H9 (cell line): Measurements from ENCODE around the gene DOC2A. TPM values are rescaled to one million over a fixed set of nuclear protein-coding genes. Genes with fewer than 3 reads are reported as not detected.
"Not testable (repeated sequence)": the region's sequence is repeated elsewhere in the genome, so short reads cannot be mapped to it uniquely, and the experiment has no call there.

Source experiments
- DNase-seq: peaks from one replicate; pipeline ENCODE4 v3.0.0-alpha.2; 2017
- H2AFZ ChIP-seq: one replicate; pipeline ENCODE4 v1.6.1; 2013; ENCODE audit warnings: mild to moderate bottlenecking, low read length, control low read depth, moderate library complexity
- H2AK5ac ChIP-seq: 2 replicates; pipeline ENCODE4 v1.6.1; 2013; ENCODE audit warnings: low read length, control low read depth, mixed read lengths; ENCODE audit not compliant: insufficient read length
- H2BK120ac ChIP-seq: one replicate; pipeline ENCODE4 v1.6.1; 2013; ENCODE audit warnings: low read depth, mild to moderate bottlenecking, low read length, control low read depth, inconsistent platforms; ENCODE audit not compliant: poor library complexity, severe bottlenecking
- H2BK12ac ChIP-seq: 2 replicates; pipeline ENCODE4 v1.6.1; 2013; ENCODE audit warnings: low read length, control low read depth, mixed read lengths, low read depth; ENCODE audit not compliant: insufficient read length
- H2BK15ac ChIP-seq: 2 replicates; pipeline ENCODE4 v1.6.1; 2013; ENCODE audit warnings: low read depth, low read length, control low read depth
- H2BK20ac ChIP-seq: one replicate; pipeline ENCODE4 v1.6.1; 2013; ENCODE audit warnings: low read depth, mild to moderate bottlenecking, low read length, control low read depth, inconsistent platforms; ENCODE audit not compliant: poor library complexity, severe bottlenecking
- H2BK5ac ChIP-seq: 2 replicates; pipeline ENCODE4 v1.6.1; 2013; ENCODE audit warnings: low read length, control low read depth, mixed read lengths; ENCODE audit not compliant: insufficient read length
- H3K14ac ChIP-seq: 2 replicates; pipeline ENCODE4 v1.6.1; 2013; ENCODE audit warnings: low read length, control low read depth; ENCODE audit not compliant: insufficient read depth
- H3K18ac ChIP-seq: 2 replicates; pipeline ENCODE4 v1.6.1; 2013; ENCODE audit warnings: low read depth, mild to moderate bottlenecking, mixed read lengths, low read length, control low read depth; ENCODE audit not compliant: insufficient read length
- H3K23ac ChIP-seq: 2 replicates; pipeline ENCODE4 v1.6.1; 2013; ENCODE audit warnings: low read length, control low read depth, mixed read lengths, low read depth; ENCODE audit not compliant: insufficient read length
- H3K23me2 ChIP-seq: 2 replicates; pipeline ENCODE4 v1.6.1; 2013; ENCODE audit warnings: low read depth, mild to moderate bottlenecking, mixed read lengths, low read length, control low read depth; ENCODE audit not compliant: insufficient read length, poor library complexity, severe bottlenecking
- H3K27ac ChIP-seq: 2 replicates; pipeline ENCODE4 v1.5.1; 2013; ENCODE audit warnings: low read length, control low read depth, mixed read lengths, low read depth; ENCODE audit not compliant: insufficient read length
- H3K27me3 ChIP-seq: 2 replicates; pipeline ENCODE4 v1.6.1; 2013; ENCODE audit warnings: low read length, control low read depth, inconsistent platforms; ENCODE audit not compliant: insufficient read depth
- H3K4ac ChIP-seq: 2 replicates; pipeline ENCODE4 v1.6.1; 2013; ENCODE audit warnings: low read depth, mild to moderate bottlenecking, control low read depth, inconsistent platforms, low read length, moderate library complexity
- H3K4me1 ChIP-seq: 2 replicates; pipeline ENCODE4 v1.6.1; 2013; ENCODE audit warnings: low read length, control low read depth, inconsistent platforms; ENCODE audit not compliant: insufficient read depth
- H3K4me2 ChIP-seq: 2 replicates; pipeline ENCODE4 v1.6.1; 2013; ENCODE audit warnings: low read length, control low read depth, mixed read lengths; ENCODE audit not compliant: insufficient read length, insufficient read depth
- H3K56ac ChIP-seq: 2 replicates; pipeline ENCODE4 v1.6.1; 2013; ENCODE audit warnings: low read depth, mild to moderate bottlenecking, mixed read lengths, low read length, control low read depth; ENCODE audit not compliant: insufficient read length
- H3K79me1 ChIP-seq: 2 replicates; pipeline ENCODE4 v1.6.1; 2013; ENCODE audit warnings: low read depth, mild to moderate bottlenecking, moderate library complexity, low read length, control low read depth, inconsistent platforms; ENCODE audit not compliant: insufficient read depth, poor library complexity, severe bottlenecking
- H3K79me2 ChIP-seq: 2 replicates; pipeline ENCODE4 v1.6.1; 2013; ENCODE audit warnings: low read length, control low read depth, inconsistent platforms; ENCODE audit not compliant: insufficient read depth
- H3K9ac ChIP-seq: 2 replicates; pipeline ENCODE4 v1.6.1; 2013; ENCODE audit warnings: low read length, control low read depth, mixed read lengths; ENCODE audit not compliant: insufficient read length; ENCODE audit errors: extremely low read depth
- H3K9me3 ChIP-seq: one replicate; pipeline ENCODE4 v1.6.1; 2013; ENCODE audit warnings: low read depth, low read length, inconsistent platforms; ENCODE audit not compliant: control insufficient read depth
- H3T11ph ChIP-seq: one replicate; pipeline ENCODE4 v1.6.1; 2013; ENCODE audit warnings: mild to moderate bottlenecking, low read length, control low read depth, inconsistent platforms
- H4K20me1 ChIP-seq: one replicate; pipeline ENCODE4 v1.6.1; 2013; ENCODE audit not compliant: control insufficient read depth, insufficient read length, insufficient read depth
- H4K5ac ChIP-seq: 2 replicates; pipeline ENCODE4 v1.6.1; 2013; ENCODE audit warnings: low read depth, mild to moderate bottlenecking, mixed read lengths, low read length, control low read depth; ENCODE audit not compliant: insufficient read length
- H4K8ac ChIP-seq: replicated peaks from 2 replicates; pipeline ENCODE4 v1.6.1; 2013; ENCODE audit warnings: low read length, control low read depth, mixed read lengths, low read depth; ENCODE audit not compliant: insufficient read length
- H4K91ac ChIP-seq: 2 replicates; pipeline ENCODE4 v1.6.1; 2013; ENCODE audit warnings: low read depth, mild to moderate bottlenecking, moderate library complexity, mixed read lengths, low read length, control low read depth; ENCODE audit not compliant: insufficient read length
- H3K27ac Mint-ChIP-seq, 3 experiments: 2 replicates in 2 of 3; 3 replicates in 1 of 3; pipeline ENCODE4 v1.8.0; 2020 to 2021; ENCODE audit warnings: mixed read lengths in 3 of 3, mild to moderate bottlenecking in 1 of 3, moderate library complexity in 1 of 3
- H3K27me3 Mint-ChIP-seq: 2 replicates; pipeline ENCODE4 v1.8.0; 2021; ENCODE audit warnings: low read depth, mild to moderate bottlenecking, moderate library complexity, mixed read lengths
- H3K36me3 Mint-ChIP-seq, 3 experiments: 2 replicates in 2 of 3; 3 replicates in 1 of 3; pipeline ENCODE4 v1.8.0; 2020 to 2021; ENCODE audit warnings: low read depth in 3 of 3, mixed read lengths in 3 of 3; ENCODE audit not compliant: insufficient read depth in 1 of 3
- H3K4me1 Mint-ChIP-seq, 2 experiments: 2 replicates each; pipeline ENCODE4 v1.8.0; 2020; ENCODE audit warnings: mixed read lengths in 2 of 2
- H3K4me3 Mint-ChIP-seq, 2 experiments: 2 replicates in 1 of 2; 3 replicates in 1 of 2; pipeline ENCODE4 v1.8.0; 2020 to 2021; ENCODE audit warnings: mild to moderate bottlenecking in 2 of 2, mixed read lengths in 2 of 2, moderate library complexity in 1 of 2
- H3K9me3 Mint-ChIP-seq, 2 experiments: 2 replicates in 1 of 2; 3 replicates in 1 of 2; pipeline ENCODE4 v1.8.0; 2020; ENCODE audit warnings: mild to moderate bottlenecking in 2 of 2, mixed read lengths in 2 of 2, moderate library complexity in 1 of 2
- WGBS: extraction: QIAGEN DNeasy Blood & Tissue Kit; methylation state at CpG from one replicate; pipeline ENCODE4 v1.1.7; 2013; ENCODE audit warnings: missing lambda C conversion rate, low lambda C conversion rate, mixed read lengths; ENCODE audit not compliant: insufficient read length; ENCODE audit errors: extremely low coverage; 5-methylcytosine and 5-hydroxymethylcytosine counted together
- total RNA-seq: library from RNA; stranded (reverse); gene quantifications from 2 replicates; pipeline ENCODE4 v1.2.1, GENCODE V29; 2021
- TF ChIP-seq, protein P1 (sequence below): fragments of 200-600 bp; sonication (generic); conservative IDR thresholded peaks from 3 replicates; pipeline ENCODE4 v1.8.0; 2021; ENCODE audit warnings: antibody characterized with exemption, mild to moderate bottlenecking

The DOC2A gene
- total RNA-seq, 1 experiment from 2014 or later: 12.2 TPM

DNA sequence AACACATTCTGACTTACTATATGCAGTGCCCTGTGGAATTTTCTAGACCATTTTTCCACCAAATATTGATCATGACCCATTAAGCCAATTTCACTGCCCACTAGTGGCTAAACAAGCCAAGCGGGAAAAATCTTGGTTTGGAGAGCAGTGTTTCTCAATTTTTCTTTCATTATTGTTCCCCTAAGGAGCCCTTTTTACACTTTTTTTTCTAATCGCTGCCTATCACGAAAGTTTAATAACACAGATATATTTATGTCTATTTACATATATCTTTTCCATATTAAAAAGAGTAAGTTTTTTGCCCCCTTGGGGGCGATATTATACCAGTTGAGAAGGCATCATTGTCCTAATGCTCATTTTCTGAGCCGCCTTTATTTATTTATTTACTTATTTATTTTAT is 31.0 kb upstream of the DOC2A start:
- H3K27ac Mint-ChIP-seq: no peak overlapping the region
- Histone ChIP-seq H3K9ac (no peak overlapping the region), H2AK5ac (no peak overlapping the region), H4K91ac (no peak overlapping the region), H2BK5ac (no peak overlapping the region), H3K4me2 (no peak overlapping the region), H3K4me1 (no peaks in the 10 kb centered on the region), H3K4ac (no peak overlapping the region), H2BK120ac (no peak overlapping the region), H3K27ac (no peak overlapping the region), H3K56ac (no peak overlapping the region), H3K27me3 (no peaks in the 10 kb centered on the region), H4K8ac (no peak overlapping the region), H2BK12ac (no peak overlapping the region), H3K9me3 (no peaks in the 10 kb centered on the region), H4K20me1 (no peaks in the 10 kb centered on the region), H3T11ph (no peak overlapping the region), H2BK15ac (no peak overlapping the region), H2AFZ (no peak overlapping the region), H3K79me2 (no peaks in the 10 kb centered on the region), H4K5ac (no peak overlapping the region), H2BK20ac (no peak overlapping the region), H3K14ac (no peak overlapping the region), H3K23me2 (no peaks in the 10 kb centered on the region), H3K23ac (no peak overlapping the region), H3K79me1 (no peaks in the 10 kb centered on the region), H3K18ac (no peak overlapping the region)
- WGBS: no CpG with 5 or more reads among the region's 5 CpGs
- no peaks in the 10 kb centered on the region; a peak in 1 of 5 replicates for H3K9me3 Mint-ChIP-seq
- no peaks in the 10 kb centered on the region for H3K4me1 Mint-ChIP-seq
- H3K27me3 Mint-ChIP-seq: peaks cover 24% of the 10 kb centered on the region
- H3K36me3 Mint-ChIP-seq: no peaks in the 10 kb centered on the region
- TF ChIP-seq, protein P1, sequence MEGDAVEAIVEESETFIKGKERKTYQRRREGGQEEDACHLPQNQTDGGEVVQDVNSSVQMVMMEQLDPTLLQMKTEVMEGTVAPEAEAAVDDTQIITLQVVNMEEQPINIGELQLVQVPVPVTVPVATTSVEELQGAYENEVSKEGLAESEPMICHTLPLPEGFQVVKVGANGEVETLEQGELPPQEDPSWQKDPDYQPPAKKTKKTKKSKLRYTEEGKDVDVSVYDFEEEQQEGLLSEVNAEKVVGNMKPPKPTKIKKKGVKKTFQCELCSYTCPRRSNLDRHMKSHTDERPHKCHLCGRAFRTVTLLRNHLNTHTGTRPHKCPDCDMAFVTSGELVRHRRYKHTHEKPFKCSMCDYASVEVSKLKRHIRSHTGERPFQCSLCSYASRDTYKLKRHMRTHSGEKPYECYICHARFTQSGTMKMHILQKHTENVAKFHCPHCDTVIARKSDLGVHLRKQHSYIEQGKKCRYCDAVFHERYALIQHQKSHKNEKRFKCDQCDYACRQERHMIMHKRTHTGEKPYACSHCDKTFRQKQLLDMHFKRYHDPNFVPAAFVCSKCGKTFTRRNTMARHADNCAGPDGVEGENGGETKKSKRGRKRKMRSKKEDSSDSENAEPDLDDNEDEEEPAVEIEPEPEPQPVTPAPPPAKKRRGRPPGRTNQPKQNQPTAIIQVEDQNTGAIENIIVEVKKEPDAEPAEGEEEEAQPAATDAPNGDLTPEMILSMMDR: peak; percentile 63
- DNase-seq: no peak
- no peak overlapping the region for H3K4me3 Mint-ChIP-seq

DNA sequence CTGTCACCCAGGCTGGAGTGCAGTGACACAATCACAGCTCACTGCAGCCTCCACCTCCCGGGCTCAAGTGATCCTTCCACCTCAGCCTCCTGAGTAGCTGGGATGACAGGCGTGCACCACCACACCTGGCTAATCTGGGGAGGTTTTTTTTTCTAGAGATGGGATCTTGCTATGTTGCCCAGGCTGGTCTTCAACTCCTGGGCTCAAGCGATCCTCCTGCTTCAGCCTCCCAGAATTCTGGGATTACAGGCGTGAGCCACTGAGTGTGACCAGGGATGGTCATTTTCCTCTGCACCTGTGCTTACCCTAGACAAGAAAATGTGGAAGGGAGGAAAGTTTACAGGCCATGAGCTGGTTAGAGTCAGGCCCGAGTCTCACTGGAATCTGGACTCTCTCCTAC is 29.9 kb upstream of the DOC2A start:
- not testable (repeated sequence) for H2BK120ac ChIP-seq, H4K8ac ChIP-seq, H4K91ac ChIP-seq, DNase-seq, H3K36me3 Mint-ChIP-seq, H3T11ph ChIP-seq, H3K9me3 ChIP-seq, H3K79me1 ChIP-seq, H2AK5ac ChIP-seq, H3K23me2 ChIP-seq, H2BK5ac ChIP-seq, H3K27ac Mint-ChIP-seq, H2BK20ac ChIP-seq, H3K4me2 ChIP-seq, H3K9ac ChIP-seq, H3K56ac ChIP-seq, H2AFZ ChIP-seq, H2BK15ac ChIP-seq, H3K4me1 Mint-ChIP-seq, H3K4me1 ChIP-seq, H3K4me3 Mint-ChIP-seq, H3K27ac ChIP-seq, H3K9me3 Mint-ChIP-seq, H4K5ac ChIP-seq, H2BK12ac ChIP-seq, H4K20me1 ChIP-seq, H3K79me2 ChIP-seq, H3K23ac ChIP-seq, H3K14ac ChIP-seq, H3K27me3 ChIP-seq, H3K18ac ChIP-seq, H3K4ac ChIP-seq
- H3K27me3 Mint-ChIP-seq: peaks cover 28% of the 10 kb centered on the region
- no CpG with 5 or more reads among the region's 5 CpGs for WGBS
